Cardiac septum (tissue), 1 donor: ENCODE data around the gene DOCK7. TPM values are rescaled to one million over a fixed set of nuclear protein-coding genes. Genes with fewer than 3 reads are reported as not detected.

Experiments used
- DNase-seq: peaks from one replicate; pipeline ENCODE4 v3.0.0-alpha.2; 2020; ENCODE audit warnings: low spot score
- intact Hi-C: fragments of 100-400 bp; cut with DNase I; formaldehyde crosslinking; loops from one replicate; pipeline ENCODE4 v1.14.0; 2022
- total RNA-seq: library from RNA; stranded (reverse); fragmentation: NEBNext Ultra II Directional; extraction: Animal tissue kit (Norgen Biotek cat#: 25700); gene quantifications from one replicate; pipeline ENCODE4 v1.2.1, GENCODE V29; 2021
- donor health status: DM: no; HTN: no; CAD: no.

DOCK7 gene
- total RNA-seq, 1 donor from 2014 or later, result 12.8 TPM

DNA sequence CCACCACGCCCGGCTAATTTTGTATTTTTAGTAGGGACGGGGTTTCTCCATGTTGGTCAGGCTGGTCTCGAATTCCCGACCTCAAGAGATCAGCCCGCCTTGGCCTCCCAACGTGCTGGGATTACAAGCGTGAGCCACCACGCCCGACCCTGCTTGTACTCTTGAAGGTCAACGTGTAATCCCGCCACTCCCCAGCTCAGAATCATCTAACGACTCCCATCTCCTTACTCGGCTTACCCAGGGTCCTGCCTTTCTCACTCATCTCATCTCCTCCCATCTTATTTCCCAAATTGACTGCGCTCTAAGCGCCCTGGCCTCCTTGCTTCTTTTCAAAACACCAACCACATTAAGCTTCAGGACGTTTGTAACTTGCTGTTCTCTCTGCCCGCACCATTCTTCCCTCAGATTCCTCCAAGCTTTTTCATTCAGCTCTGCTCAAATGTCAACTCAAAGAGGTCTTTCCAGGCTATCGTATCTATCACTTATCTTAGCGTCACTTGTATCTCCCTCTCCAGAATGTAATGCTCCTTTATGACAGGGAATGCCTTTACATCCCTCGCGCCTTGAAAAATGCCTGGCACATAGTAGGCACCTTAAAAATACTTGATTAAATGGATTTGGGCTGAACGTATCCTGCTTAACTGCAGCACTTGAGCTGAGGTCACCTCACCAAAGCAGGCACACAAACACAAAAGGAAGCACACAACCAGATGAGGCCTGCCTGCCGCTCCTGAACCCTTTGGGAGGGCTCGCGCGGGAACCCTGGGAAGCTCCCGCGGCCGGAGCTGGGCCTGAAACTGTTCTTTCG is 252.8 kb downstream of the DOCK7 start:
- intact Hi-C loops, result loop anchor here (2.0 to 5.0 kb wide), 2 partner anchors 252 to 349 kb away; partner anchors contain the start of genes ATG4C and DOCK7
- no peak for DNase-seq

DNA sequence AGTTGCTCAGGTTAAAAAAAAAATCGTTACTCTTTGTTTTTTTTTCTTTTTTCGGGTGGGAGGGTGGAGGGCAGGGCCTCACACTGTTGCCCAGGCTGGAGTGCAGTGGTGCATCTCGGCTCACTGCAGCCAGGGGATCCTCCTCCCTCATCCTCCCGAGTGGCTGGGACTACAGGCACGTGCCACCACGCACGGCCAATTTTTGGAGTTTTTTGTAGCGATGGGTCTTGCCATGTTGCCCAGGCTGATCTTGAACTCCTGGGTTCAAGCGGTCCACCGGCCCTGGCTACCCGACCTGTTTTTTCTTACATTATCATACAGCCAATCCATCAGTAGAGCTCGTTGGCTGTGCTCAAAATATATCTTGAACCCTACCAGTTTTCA is 253.6 kb downstream of the DOCK7 start:
- no peak for DNase-seq
- intact Hi-C loops, result loop anchor here (5.0 kb wide), 1 partner anchor 253 kb away; the partner anchor contains the start of gene DOCK7

DNA sequence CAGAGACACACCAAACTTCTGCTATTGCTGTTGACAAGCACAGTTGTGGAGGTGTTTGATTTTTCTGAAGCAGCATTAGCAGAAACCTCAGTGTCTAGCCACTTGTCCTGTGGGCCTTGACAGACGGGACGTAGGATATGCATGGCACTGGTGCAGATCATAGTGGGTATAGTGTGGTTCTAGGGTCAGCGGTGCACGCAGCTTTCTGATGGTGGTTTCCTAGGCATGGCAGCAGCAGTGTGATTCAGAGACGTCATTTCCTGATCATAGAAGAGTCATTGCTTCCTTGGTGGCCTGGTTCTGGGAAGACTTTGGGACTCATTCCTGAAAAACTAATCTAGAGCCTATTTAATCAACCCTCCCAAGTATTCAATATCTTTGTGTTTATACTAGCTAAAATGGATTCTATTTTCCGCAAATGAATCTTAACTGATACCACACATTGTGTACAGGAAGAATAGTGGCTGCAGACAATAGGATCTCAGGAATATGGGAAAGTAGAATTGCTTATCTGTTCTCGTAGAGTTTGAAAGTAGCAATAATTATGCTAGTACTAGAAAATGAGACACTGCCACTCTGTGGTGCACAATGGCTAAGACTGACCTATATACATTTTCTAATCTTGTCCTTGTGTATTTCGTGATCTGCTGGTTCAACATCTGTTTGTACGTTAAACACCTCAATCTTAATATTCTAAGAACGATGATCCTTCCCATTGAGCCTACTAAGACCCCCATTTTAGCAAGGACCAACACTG is 254.1 kb downstream of the DOCK7 start:
- DNase-seq, result no peak
- intact Hi-C loops, result no loop called here

DNA sequence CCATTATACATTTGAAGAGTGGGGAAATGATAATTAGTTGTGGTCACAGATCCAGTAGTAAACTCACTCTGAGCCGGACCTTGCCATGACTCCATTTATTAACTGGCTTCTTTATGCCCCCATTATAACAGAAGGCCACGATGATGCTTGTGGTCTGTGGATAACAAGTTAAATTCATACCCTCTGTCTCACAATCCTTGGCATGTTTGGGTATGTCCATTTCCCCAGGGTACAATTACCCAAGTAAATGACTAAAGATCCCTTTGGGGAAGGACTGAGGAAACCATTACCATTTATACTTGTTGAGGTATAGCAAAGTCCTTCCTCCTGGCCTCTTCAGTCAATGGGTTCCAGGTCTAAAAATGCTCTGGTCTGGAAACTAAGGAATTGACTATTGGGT is 258.6 kb downstream of the DOCK7 start:
- intact Hi-C loops, result no loop called here
- no peak for DNase-seq

DNA sequence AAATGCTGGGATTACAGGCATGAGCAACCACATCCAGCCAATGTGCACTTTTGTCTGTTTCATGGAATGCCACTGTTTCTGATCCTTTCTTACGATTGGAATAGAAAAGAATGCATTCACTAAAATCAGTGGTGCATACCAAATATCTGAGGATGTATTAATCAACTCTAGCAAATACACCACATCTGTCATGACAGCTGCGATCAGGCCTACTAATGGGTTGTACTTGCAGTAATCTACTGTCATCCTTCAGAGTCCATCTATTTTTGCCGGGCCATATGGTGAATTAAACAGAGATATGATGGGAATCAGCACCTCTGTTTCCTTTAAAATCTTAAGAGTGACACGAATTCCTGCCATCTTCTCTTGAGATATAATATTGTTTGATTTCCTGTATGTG is 259.8 kb downstream of the DOCK7 start:
- no peak for DNase-seq
- intact Hi-C loops, result no loop called here

DNA sequence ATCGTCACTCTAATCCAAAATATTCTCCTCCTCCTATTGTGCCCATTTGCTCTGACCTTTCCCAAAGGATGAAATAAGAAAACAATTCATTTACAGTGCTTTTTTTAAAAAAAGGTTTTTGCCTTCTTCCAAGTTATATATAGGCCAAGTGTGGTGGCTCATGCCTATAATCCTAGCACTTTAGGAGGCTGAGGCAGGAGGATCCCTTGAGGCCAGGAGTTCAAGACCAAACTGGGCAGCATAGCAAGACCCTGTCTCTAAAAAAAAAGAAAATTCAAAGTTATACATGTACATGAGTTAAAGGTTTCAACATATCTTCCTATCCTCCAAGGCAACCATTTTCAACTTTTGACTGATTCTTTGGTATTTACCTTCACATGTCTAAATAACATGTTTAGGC is 261.4 kb downstream of the DOCK7 start:
- DNase-seq, result no peak
- intact Hi-C loops, result no loop called here

DNA sequence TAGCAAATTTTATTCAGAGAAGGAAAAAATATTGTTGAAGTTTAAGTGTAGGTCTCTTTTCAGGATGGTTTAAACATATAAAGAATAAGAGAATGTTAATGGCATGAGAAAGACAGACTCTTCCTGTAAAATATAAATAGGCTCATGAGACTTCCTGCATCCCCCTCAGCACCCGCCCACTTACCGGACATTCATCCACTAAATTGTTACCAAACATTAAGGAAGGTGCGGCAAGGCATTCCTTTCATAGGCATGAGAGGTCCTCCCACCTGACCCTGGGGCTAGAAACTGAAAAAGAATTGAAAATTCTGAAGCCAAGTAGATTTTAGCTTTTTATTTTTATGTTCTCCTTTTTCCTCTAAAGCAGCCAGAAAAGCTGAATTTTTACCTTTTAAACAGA is 261.9 kb downstream of the DOCK7 start:
- no peak for DNase-seq
- intact Hi-C loops, result no loop called here

DNA sequence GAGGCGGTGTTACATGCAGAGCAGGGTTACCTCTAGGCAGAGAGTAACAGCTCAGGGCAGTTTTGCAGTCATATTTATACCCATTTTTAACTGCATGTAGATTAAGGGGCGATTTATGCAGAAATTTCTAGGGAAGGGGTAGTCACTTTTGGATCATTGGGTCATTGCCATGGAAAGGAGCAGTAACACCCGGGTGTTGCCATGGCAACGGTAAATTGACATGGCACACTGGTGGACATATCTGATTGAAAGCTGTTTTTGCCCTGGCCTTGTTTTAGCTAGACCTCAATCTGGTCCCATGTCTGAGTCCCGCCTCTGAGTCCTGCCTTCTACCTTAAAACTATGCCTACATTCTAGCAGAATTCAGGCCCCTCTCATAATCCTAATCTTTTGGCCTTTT is 263.1 kb downstream of the DOCK7 start:
- intact Hi-C loops, result no loop called here
- no peak for DNase-seq

DNA sequence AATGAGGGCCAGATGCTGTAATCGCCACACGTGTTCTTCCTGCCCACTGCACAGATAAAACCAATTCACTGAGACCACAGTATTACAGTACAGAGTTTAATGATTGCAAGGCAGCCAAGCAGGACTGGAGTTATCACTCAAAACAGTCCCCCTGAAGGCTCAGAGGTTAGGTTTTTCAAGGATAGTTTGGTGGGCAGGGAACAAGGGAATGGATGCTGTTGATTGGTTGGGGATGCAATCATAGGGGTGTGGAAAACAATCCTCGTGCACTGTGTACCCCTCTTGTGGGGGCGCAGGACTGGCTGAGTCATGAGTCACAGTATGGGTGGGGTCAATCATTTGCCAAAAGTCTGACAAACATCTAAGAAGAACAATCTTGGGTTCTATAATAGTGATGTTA is 263.8 kb downstream of the DOCK7 start:
- no peak for DNase-seq
- intact Hi-C loops, result no loop called here

DNA sequence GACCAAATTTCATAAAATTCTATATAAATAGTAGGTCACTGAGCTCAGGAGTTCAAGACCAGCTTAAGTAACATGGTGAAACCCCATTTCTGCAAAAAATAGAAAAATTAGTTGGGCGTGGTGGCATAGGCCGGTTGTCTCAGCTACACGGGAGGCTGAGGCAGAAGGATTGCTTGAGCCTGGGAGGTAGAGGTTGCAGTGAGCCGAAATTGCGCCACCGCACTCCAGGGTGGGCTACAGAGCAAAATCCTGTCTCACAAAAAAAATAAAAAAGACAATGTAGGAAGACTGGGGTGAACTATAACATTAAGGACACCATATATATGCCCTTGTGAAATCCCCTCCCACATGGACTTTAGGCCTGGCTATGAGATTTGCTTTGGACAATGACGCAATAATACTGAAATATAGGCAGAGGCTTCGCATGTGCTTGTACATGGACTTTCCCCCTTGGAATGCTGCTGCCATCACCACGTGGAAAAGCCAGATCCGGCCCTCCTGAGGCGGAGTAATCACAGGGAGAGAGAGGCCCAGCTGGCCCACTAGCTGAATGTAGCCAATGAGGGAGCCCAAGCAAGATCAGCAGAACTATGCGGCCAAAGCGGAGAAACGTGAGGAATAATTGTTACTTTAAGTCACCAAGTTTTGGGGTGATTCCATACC is 264.5 kb downstream of the DOCK7 start:
- no peak for DNase-seq
- intact Hi-C loops, result no loop called here

DNA sequence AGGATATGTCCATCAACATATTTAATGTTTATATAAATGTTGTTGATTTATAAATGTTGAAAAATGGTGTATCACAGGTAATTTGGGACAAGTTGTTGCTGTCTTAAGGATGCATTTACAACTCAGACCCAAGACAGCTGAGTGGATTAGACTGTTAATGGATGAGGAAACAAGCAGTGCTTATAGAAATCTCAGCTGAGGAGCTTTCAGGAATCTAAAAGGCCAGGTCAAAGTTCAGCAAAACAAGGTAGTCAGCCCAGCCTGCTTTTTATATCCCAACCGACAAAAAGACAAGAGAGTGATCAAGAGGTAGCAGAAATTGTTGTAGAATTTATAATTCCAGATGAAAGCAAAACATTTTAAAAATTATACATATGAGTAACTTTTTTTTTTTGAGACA is 268.0 kb downstream of the DOCK7 start:
- intact Hi-C loops, result no loop called here
- DNase-seq, result no peak

DNA sequence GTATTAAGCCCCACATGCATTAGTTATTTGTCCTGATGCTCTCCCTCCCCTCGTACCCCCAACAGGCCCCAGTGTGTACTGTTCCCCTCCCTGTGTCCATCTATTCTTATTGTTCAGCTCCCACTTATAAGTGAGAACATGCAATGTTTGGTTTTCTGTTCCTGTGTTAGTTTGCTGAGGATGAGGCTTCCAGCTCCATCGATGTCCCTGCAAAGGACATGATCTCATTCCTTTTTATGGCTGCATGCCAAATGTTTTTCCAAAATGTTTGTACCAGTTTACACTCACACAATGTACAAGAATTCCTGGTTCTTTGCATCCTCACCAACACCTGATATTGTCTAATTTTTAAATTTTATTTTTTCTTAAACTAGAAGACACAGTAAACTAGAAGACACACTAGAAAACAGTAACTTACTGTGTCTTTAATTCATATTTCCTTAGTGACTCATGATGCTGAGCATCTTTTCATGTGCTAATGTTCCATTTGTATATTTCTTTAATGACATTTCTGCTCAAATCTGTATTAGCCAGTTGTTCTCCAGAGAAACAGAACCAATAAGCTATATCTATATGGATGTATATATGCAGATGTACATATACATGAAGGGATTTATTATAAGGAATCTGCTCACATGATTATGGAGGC is 270.7 kb downstream of the DOCK7 start:
- intact Hi-C loops, result no loop called here
- DNase-seq, result no peak

DNA sequence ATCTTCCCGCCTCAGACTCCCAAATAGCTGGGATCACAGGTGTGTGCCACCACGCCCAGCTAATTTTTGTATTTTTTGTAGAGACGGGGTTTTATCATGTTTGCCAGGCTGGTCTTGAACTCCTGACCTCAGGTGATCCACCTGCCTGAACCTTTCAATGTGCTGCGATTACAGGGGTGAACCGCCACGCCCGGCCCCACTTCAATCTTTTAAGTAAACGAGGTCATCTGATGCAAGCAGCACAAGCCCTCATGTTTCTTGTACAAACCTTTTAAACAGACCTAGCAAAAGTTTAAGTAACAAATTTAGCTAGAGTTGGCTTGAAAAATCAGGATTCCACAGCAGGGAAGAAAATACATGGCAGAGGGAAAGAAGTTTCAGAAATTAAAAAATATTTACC is 272.5 kb downstream of the DOCK7 start:
- DNase-seq, result no peak
- intact Hi-C loops, result no loop called here

DNA sequence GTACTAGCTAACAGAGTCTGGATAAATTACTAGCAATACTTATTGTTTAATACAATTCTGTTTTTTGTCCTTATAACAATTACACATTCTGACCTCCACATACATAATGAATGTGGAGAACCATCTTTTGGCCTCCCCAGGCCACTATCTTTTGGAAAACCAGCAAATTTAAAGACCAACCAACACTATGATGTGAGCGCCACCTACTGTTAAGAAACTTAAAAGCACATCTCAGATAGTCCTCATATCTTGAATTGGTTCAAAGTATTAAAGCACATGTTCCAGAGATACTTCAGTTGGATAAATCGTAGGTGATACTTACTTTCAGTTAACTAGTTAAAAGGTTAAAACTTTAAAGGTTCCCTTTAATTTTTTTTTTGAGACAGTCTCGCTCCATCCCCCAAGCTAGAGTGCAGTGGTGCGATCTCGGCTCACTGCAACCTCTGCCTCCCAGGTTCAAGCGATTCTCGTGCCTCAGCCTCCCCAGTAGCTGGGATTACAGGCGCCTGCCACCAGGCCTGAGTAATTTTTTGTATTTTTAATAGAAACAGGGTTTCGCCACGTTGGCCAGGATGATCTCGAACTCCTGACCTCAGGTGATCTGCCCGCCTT is 280.7 kb downstream of the DOCK7 start:
- DNase-seq, result no peak
- intact Hi-C loops, result loop anchor here (1.0 kb wide), 1 partner anchor 232 kb away; no protein-coding TSS in a partner anchor

DNA sequence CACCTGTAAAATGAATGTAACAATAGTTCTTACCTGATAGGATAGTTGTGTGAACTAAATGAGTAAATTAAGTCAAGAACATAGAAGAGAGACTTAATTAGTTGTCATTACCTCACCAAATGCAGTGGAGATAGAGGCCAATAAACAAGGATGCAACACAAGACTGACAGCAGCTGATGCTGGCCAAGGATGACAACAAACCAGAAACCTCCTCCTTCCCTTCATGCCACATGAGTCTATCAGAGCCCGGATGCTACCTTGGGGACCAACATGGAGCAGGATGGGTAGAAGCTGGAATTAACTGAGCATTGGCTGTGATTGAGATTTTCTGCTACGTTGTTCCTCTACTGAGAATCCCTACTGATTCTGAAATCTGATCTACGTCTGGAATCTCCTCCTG is 281.6 kb downstream of the DOCK7 start:
- intact Hi-C loops, result no loop called here
- DNase-seq, result no peak

DNA sequence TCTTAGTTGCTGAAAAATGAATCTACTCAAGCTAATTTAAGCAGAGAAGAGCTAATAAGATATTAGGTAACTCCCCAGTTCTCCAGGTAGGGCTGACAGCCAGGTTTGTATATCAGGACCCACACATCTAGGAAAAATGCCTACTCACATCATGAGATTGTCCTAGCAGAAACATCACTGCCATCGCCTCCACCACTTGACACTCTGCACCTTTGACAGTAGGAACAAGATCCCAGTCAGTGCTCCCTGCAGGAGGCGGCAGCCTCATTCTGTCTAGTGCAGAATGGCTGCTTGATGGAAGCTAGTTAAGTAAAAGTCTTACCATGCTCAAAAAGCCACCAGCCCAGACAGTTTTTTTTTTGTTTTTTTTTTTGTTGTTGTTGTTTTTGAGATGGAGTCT is 282.9 kb downstream of the DOCK7 start:
- intact Hi-C loops, result no loop called here
- no peak for DNase-seq
